OCI-LY7 (cell line): ENCODE results near the gene SPATA32. TPM values are rescaled to one million over a fixed set of nuclear protein-coding genes. Genes with fewer than 3 reads are reported as not detected.
A peak's percentile ranks its signal among the peaks of the same experiment; 100 is the strongest.

Experiments used
- BruUV-seq: library from RNA; stranded (reverse); fragments of 400-500 nt; replicated peaks from 2 replicates; lab custom pipeline; 2021; lab: Mats Ljungman, UMichigan
- CTCF ChIA-PET: fragments of 300-600 bp; sonication (Branson Sonifier 250); formaldehyde crosslinking; loops from one replicate; lab custom pipeline; 2022; ENCODE audit warnings: antibody characterized with exemption; ENCODE audit not compliant: unreplicated experiment; lab: Charles Lee
- POLR2A ChIA-PET: fragments of 300-600 bp; sonication (Branson Sonifier 250); formaldehyde crosslinking; loops from one replicate; lab custom pipeline; 2022; ENCODE audit warnings: antibody characterized with exemption; lab: Charles Lee
- DNase-seq: peaks from one replicate; pipeline ENCODE4 v3.0.0-alpha.2; 2015; ENCODE audit warnings: low spot score
- H2AFZ ChIP-seq: fragments of 200-600 bp; sonication (generic), shearing (Covaris generic); 2 replicates; pipeline ENCODE4 v1.6.1; 2014; ENCODE audit warnings: mild to moderate bottlenecking, antibody characterized with exemption, low read length, moderate library complexity
- H3K27ac ChIP-seq: fragments of 200-600 bp; sonication (generic); 2 replicates; pipeline ENCODE4 v1.5.1; 2014; ENCODE audit warnings: mixed run types, low read depth, mild to moderate bottlenecking, moderate library complexity, low read length, inconsistent platforms; ENCODE audit not compliant: poor library complexity, severe bottlenecking
- H3K36me3 ChIP-seq: fragments of 200-600 bp; sonication (generic); 2 replicates; pipeline ENCODE4 v1.6.1; 2014; ENCODE audit warnings: mild to moderate bottlenecking, antibody characterized with exemption, low read length, moderate library complexity, mixed read lengths; ENCODE audit not compliant: insufficient read depth
- H3K4me1 ChIP-seq: fragments of 200-600 bp; sonication (generic); 2 replicates; pipeline ENCODE4 v1.5.1; 2014; ENCODE audit warnings: mild to moderate bottlenecking, low read length; ENCODE audit not compliant: insufficient read depth, poor library complexity, severe bottlenecking
- H3K4me2 ChIP-seq: fragments of 200-600 bp; sonication (generic); 2 replicates; pipeline ENCODE4 v1.6.1; 2014; ENCODE audit warnings: mild to moderate bottlenecking, low read length
- H3K4me3 ChIP-seq: fragments of 200-600 bp; sonication (generic); 2 replicates; pipeline ENCODE4 v1.5.1; 2014; ENCODE audit warnings: mild to moderate bottlenecking, low read depth, low read length; ENCODE audit not compliant: poor library complexity, severe bottlenecking
- H3K79me2 ChIP-seq: fragments of 200-600 bp; sonication (generic); 2 replicates; pipeline ENCODE4 v1.6.1; 2016; ENCODE audit warnings: low read depth, mild to moderate bottlenecking, low read length, moderate library complexity, mixed read lengths; ENCODE audit not compliant: insufficient read depth
- H3K9me2 ChIP-seq: fragments of 200-600 bp; sonication (generic); 2 replicates; pipeline ENCODE4 v1.6.1; 2016; ENCODE audit warnings: mild to moderate bottlenecking, low read length, mixed read lengths; ENCODE audit not compliant: insufficient read depth
- H3K9me3 ChIP-seq: fragments of 200-600 bp; sonication (generic); 2 replicates; pipeline ENCODE4 v1.6.1; 2014; ENCODE audit warnings: mild to moderate bottlenecking, mixed run types, low read length, mixed read lengths
- H4K20me1 ChIP-seq: fragments of 200-600 bp; sonication (generic); 2 replicates; pipeline ENCODE4 v1.6.1; 2014; ENCODE audit warnings: mild to moderate bottlenecking, antibody characterized with exemption, low read length, moderate library complexity, mixed read lengths; ENCODE audit not compliant: insufficient read depth
- EZH2phosphoT487 ChIP-seq: fragments of 200-600 bp; sonication (generic); IDR thresholded peaks from 2 replicates; pipeline ENCODE4 v1.6.1; 2018; ENCODE audit warnings: low read depth, borderline replicate concordance, mild to moderate bottlenecking, mixed run types, antibody characterized with exemption, low read length, moderate library complexity, mixed read lengths
- intact Hi-C: fragments of 100-400 bp; cut with micrococcal nuclease; formaldehyde crosslinking; loops from one replicate; pipeline ENCODE4 v1.10.0; 2022; ENCODE audit not compliant: unreplicated experiment
- total RNA-seq, 2 experiments: library from RNA; depleted of rRNA in 1 of 2; stranded (reverse); fragments of >200 nt in 1 of 2; shearing (Covaris generic) in 1 of 2; gene quantifications; 2 replicates each; pipeline ENCODE4 v1.2.3, GENCODE V29; 2014 to 2022
- TF ChIP-seq, protein P1 (sequence below): fragments of 200-600 bp; sonication (generic); conservative IDR thresholded peaks from 2 replicates; pipeline ENCODE4 v1.5.1; 2014; ENCODE audit warnings: mild to moderate bottlenecking, antibody characterized with exemption, low read length, moderate library complexity, mixed read lengths

The SPATA32 gene
- total RNA-seq, 2 experiments from 2014 or later = not detected

DNA sequence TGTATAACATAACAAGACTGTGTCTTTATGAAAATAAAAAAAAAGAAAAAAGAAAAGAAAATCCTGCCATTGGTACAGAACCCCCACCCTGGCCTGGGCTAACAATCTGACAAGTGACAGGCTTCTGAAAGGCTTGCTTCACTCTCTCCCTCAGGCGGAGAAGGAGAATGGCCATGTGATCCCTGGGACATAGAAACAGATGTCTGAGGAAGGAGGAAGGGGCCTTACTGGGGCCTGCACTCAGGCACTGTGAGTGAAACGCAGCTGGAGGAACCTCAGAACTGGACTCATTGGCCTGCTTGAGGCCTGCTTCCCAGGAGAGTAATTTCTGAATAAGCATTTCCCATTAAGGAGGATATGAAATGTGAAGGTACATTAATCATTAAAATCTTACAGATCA, 37.5 kb upstream of the SPATA32 start:
- TF ChIP-seq, protein P1, sequence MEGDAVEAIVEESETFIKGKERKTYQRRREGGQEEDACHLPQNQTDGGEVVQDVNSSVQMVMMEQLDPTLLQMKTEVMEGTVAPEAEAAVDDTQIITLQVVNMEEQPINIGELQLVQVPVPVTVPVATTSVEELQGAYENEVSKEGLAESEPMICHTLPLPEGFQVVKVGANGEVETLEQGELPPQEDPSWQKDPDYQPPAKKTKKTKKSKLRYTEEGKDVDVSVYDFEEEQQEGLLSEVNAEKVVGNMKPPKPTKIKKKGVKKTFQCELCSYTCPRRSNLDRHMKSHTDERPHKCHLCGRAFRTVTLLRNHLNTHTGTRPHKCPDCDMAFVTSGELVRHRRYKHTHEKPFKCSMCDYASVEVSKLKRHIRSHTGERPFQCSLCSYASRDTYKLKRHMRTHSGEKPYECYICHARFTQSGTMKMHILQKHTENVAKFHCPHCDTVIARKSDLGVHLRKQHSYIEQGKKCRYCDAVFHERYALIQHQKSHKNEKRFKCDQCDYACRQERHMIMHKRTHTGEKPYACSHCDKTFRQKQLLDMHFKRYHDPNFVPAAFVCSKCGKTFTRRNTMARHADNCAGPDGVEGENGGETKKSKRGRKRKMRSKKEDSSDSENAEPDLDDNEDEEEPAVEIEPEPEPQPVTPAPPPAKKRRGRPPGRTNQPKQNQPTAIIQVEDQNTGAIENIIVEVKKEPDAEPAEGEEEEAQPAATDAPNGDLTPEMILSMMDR = no peak
- TF ChIP-seq EZH2phosphoT487 = no peak
- Histone ChIP-seq H3K4me1 (peaks cover 86% of the 10 kb centered on the region), H3K27ac (peak overlapping the region; percentile 34), H2AFZ (no peak overlapping the region), H3K4me2 (peak overlapping the region; percentile 46; the same call in 1 of the 2 replicates), H4K20me1 (peaks cover 7% of the 10 kb centered on the region; the same call in 1 of the 2 replicates), H3K9me3 (no peaks in the 10 kb centered on the region), H3K9me2 (no peaks in the 10 kb centered on the region), H3K4me3 (no peak overlapping the region), H3K79me2 (peaks cover 92% of the 10 kb centered on the region), H3K36me3 (peaks cover 38% of the 10 kb centered on the region; the same call in 1 of the 2 replicates)
- ChIA-PET POLR2A (interaction anchor here (0.8 kb wide), 1 partner anchor 17 kb away, joined by 3 read pairs; no protein-coding TSS in a partner anchor), CTCF (no interaction called here)
- DNase-seq = peak; percentile 34
- intact Hi-C loops = no loop called here
- BruUV-seq = no TSS peak

DNA sequence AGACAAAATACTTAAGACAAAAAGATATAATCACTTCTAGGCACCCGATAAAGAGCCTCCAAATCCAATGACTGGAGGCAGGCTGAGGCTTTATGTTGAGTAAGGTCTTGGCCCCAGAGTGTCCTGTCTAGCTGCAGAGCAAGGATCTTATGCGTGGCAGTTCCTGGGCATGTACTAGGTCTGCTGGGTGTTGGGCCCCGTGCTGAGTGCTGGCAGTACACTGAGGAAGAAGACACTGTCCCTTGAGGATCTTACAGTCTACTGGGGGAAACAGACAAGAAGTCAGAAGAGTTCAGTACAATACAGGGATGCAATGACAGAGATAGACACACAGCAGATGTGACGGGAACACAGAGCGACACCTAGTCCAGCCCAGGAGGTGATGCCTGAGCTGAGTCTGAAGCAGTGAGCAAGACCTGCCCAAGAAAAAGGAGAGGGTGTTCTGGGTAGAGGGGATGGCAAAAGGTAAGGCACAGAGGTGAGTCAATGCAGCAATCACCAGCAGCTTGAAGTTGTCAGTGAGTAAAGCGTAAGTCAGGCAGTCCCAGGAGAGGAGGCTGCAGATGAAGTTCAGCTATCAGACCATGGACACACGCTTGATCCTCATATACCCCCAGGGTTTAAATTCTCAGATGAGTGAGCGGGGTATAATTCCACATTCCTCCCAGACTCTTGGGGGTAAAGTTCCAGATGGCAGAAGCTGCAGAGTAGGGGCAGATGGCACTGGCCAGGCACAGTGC, 36.8 kb upstream of the SPATA32 start:
- CTCF ChIA-PET = no interaction called here
- Histone ChIP-seq H3K4me2 (peak overlapping the region; percentile 0; the same call in 1 of the 2 replicates), H2AFZ (no peak overlapping the region), H3K27ac (peak overlapping the region; percentile 34), H4K20me1 (peaks cover 10% of the 10 kb centered on the region; the same call in 1 of the 2 replicates), H3K4me3 (no peak overlapping the region), H3K9me3 (no peaks in the 10 kb centered on the region), H3K9me2 (no peaks in the 10 kb centered on the region), H3K36me3 (peaks cover 40% of the 10 kb centered on the region; the same call in 1 of the 2 replicates), H3K79me2 (peaks cover 91% of the 10 kb centered on the region), H3K4me1 (peaks cover 80% of the 10 kb centered on the region)
- DNase-seq = no peak
- TF ChIP-seq EZH2phosphoT487 = no peak
- TF ChIP-seq, protein P1 = no peak
- POLR2A ChIA-PET = interaction anchor here (0.8 to 1.0 kb wide), 2 partner anchors 17 to 89 kb away, joined by 3 read pairs; no protein-coding TSS in a partner anchor
- intact Hi-C loops = no loop called here
- no TSS peak for BruUV-seq

DNA sequence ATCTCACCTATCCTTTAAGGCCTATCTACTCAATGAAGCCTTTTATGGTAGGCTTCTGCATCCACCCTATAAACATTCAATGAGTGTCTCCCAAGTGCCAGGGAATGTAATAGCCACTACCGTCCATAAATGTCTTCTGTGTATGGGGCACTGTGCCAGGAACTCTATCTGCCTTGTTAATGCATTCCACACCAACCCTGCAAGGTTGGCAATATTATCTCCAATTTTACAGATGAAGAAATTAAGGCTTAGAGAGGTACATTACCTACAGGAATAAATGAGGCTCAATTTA, 34.9 kb upstream of the SPATA32 start:
- peaks cover 10% of the 10 kb centered on the region; the same call in 1 of the 2 replicates for H4K20me1 ChIP-seq
- H3K4me2 ChIP-seq = peak overlapping the region; percentile 39; the same call in 1 of the 2 replicates
- H3K36me3 ChIP-seq = peaks cover 42% of the 10 kb centered on the region; the same call in 1 of the 2 replicates
- intact Hi-C loops = no loop called here
- no peak overlapping the region for H2AFZ ChIP-seq
- peaks cover 75% of the 10 kb centered on the region for H3K79me2 ChIP-seq
- no TSS peak for BruUV-seq
- TF ChIP-seq, protein P1 = no peak
- TF ChIP-seq EZH2phosphoT487 = no peak
- ChIA-PET POLR2A (no interaction called here), CTCF (no interaction called here)
- H3K4me3 ChIP-seq = no peak overlapping the region
- H3K9me3 ChIP-seq = no peaks in the 10 kb centered on the region
- H3K9me2 ChIP-seq = no peaks in the 10 kb centered on the region
- DNase-seq = no peak
- H3K27ac ChIP-seq = peak overlapping the region; percentile 27
- peaks cover 64% of the 10 kb centered on the region for H3K4me1 ChIP-seq
